SK-N-SH (cell line): ENCODE measurements around the gene BRDT.

Source experiments
- FOXJ3 ChIP-seq: sonication (generic); formaldehyde crosslinking; IDR thresholded peaks from 2 replicates; pipeline ENCODE4 v1.5.1; 2020; ENCODE audit warnings: mild to moderate bottlenecking, missing genetic modification reagents
- RCOR1 ChIP-seq: fragments of 150-350 bp; IDR thresholded peaks from 2 replicates; pipeline ENCODE4 v1.6.1; 2017; ENCODE audit warnings: antibody characterized with exemption, low read length
- RXRA ChIP-seq: IDR thresholded peaks from 2 replicates; pipeline ENCODE4 v1.4.0; 2012; ENCODE audit warnings: low read depth, mild to moderate bottlenecking, borderline replicate concordance

DNA sequence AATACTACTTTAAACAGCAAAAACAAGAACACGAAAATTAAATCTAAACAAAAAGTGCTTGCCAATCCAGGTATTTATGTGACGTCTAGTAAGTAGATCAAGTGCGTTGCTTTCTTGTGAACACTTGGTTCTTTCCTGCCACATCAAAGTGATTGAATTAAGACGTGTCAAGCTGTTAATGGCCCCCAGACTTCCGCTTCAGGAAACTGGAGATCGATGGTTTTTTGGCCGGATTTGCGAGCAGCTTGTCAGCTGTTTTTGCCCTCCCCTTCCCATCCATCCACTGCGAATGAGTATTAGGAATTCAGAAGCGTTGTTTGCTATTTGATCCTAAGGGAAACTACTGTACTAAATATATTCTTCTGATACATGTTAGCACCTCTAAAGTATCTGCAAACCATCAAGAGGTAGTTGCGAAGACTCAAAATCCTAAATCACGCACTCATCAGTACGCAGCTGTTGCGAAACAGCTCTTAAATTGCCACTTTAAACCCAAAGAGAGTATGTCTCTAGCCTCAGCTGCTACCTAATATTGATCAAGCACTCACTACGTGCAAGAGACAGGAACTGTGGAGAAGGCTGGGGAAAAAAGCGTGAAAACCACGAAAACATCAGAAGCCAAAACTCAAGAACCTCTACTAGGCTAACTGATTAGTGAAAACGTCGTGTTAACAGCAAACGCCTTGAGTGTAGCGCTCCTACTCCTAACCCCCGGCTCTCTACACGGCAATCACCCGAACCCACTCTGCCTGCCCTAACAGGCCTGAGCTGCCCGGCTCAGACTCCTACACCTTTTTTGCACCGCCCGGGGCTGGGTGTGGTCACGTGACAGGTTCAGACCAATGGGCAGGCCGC, 473 bp upstream of the BRDT start:
- TF ChIP-seq RCOR1 (no peak), RXRA (no peak), FOXJ3 (CRISPR knock-in tag) (no peak)
